Fibroblast of the conjunctiva (primary cell): ENCODE measurements around the gene HAVCR2.

ENCODE experiments used
- DNase-seq: peaks from one replicate; pipeline ENCODE4 v3.0.0-alpha.2; 2010; ENCODE audit warnings: low read depth

Gene HAVCR2

GRCh38 chr5:157045601-157046000, 63.2 kb downstream of the HAVCR2 start:
- DNase-seq, result no peak

GRCh38 chr5:157038568-157039187, 70.2 kb downstream of the HAVCR2 start:
- DNase-seq, result no peak
